Natural killer cell (primary cell): Measurements from ENCODE around the gene PVALEF. TPM values are rescaled to one million over a fixed set of nuclear protein-coding genes. Genes with fewer than 3 reads are reported as not detected.

Experiments
- ATAC-seq, 3 donors: fragments of 150-1000 bp in 2 of 3; fragments of 200-7000 bp in 1 of 3; cut with Tn5 transposase; 1 replicate in 1 of 3; 2 replicates in 2 of 3; pipeline ENCODE4 v1.10.0; 2021; ENCODE audit warnings: mild to moderate bottlenecking in 2 of 3, moderate library complexity in 2 of 3
- DNase-seq, 2 donors: peaks; one replicate each; pipeline versions ENCODE4 v3.0.0 to v3.0.0-alpha.2; 2013 to 2021; ENCODE audit warnings: mixed read lengths in 1 of 2
- H3K27ac ChIP-seq: one replicate; pipeline ENCODE4 v1.5.1; 2013; ENCODE audit warnings: mild to moderate bottlenecking, low read length
- H3K27me3 ChIP-seq: one replicate; pipeline ENCODE4 v1.6.1; 2013; ENCODE audit warnings: low read length; ENCODE audit not compliant: control insufficient read depth, insufficient read depth
- H3K36me3 ChIP-seq: one replicate; pipeline ENCODE4 v1.6.1; 2013; ENCODE audit warnings: low read length; ENCODE audit not compliant: control insufficient read depth, insufficient read depth
- H3K4me1 ChIP-seq: one replicate; pipeline ENCODE4 v1.6.1; 2013; ENCODE audit warnings: low read length; ENCODE audit not compliant: control insufficient read depth, insufficient read depth
- H3K4me3 ChIP-seq: one replicate; pipeline ENCODE4 v1.5.1; 2013; ENCODE audit warnings: low read length
- H3K9me3 ChIP-seq: one replicate; pipeline ENCODE4 v1.6.1; 2013; ENCODE audit warnings: low read length; ENCODE audit not compliant: control insufficient read depth, insufficient read depth
- H3K27ac Mint-ChIP-seq, 2 donors: one replicate each; pipeline ENCODE4 v1.8.0; 2022; ENCODE audit warnings: mild to moderate bottlenecking in 2 of 2, mixed read lengths in 2 of 2, moderate library complexity in 1 of 2
- H3K27me3 Mint-ChIP-seq, 2 donors: one replicate each; pipeline ENCODE4 v1.8.0; 2022; ENCODE audit warnings: low read depth in 2 of 2, mixed read lengths in 2 of 2
- H3K36me3 Mint-ChIP-seq: one replicate; pipeline ENCODE4 v1.8.0; 2022; ENCODE audit warnings: mixed read lengths
- H3K4me1 Mint-ChIP-seq, 2 donors: one replicate each; pipeline ENCODE4 v1.8.0; 2022; ENCODE audit warnings: mixed read lengths in 2 of 2
- H3K4me3 Mint-ChIP-seq: one replicate; pipeline ENCODE4 v1.8.0; 2022; ENCODE audit warnings: mild to moderate bottlenecking, moderate library complexity, mixed read lengths
- H3K9me3 Mint-ChIP-seq, 2 donors: one replicate each; pipeline ENCODE4 v1.8.0; 2022; ENCODE audit warnings: mixed read lengths in 2 of 2
- WGBS: methylation state at CpG from one replicate; pipeline ENCODE4 v1.1.7; 2013; ENCODE audit warnings: missing lambda C conversion rate; ENCODE audit not compliant: insufficient coverage; 5-methylcytosine and 5-hydroxymethylcytosine counted together
- intact Hi-C: fragments of 100-400 bp; cut with micrococcal nuclease; formaldehyde crosslinking; loops from one replicate; pipeline ENCODE4 v1.14.2; 2022
- total RNA-seq, 4 donors: library from RNA; stranded (reverse); fragments of 120-200 nt in 1 of 4; gene quantifications; one replicate each; pipeline versions ENCODE4 v1.2.3 to v1.2.4, GENCODE V29; 2013 to 2022
- TF ChIP-seq, protein P1 (sequence below): fragments of 200-600 bp; IDR thresholded peaks from one replicate; pipeline ENCODE4 v1.8.0; 2022; ENCODE audit warnings: antibody characterized with exemption

PVALEF gene
- total RNA-seq, 3 donors from 2014 or later (not counting 1 experiment from before 2014, with no cell fraction given): not detected

DNA sequence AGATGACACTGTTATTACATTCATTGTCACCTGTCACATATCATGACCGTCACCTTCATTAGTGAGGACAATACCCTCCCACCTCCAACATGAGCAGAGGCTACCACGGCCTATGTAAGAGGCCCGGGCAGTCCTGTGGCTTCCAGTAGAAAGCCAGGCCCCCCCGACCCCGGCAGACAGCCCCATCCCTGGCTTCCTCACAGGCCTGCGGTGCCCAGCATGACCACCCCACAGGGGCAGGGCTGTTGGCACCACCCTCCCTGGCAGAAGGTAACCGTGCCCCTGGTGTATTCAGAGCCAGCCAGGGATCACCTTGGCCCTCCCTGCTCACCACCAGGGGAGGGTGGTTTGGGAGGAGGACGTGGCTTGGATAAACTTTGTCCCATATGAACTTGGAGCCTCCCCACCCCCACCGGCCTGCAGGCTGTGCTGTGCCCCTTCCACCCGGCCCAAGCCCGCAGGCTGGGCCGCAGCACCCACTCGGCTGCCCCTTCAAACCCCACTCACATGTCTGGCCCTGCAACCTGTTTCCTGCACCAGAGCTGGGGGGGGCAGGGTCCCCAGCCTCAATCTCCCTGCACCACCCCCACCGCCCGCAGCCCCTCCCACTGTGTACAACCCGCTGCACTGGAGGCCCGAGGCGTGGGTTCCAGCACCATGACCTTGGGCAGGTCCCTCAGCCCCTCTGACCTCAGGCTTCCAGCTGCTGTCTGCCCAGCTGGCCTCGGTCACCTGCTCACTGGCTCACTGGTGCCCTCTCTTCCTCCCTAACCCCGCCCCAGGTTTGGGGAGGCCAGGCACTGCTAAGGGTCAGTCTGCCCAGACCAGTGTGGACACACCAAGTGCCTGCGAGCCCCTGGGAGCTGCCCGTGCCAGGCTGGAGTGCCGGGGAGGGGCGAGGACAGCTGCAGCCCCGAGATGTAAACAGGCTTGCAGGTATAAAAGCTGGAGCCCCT, 13.1 kb downstream of the PVALEF start:
- no peak overlapping the region for H3K4me3 Mint-ChIP-seq
- Histone ChIP-seq H3K36me3 (no peaks in the 10 kb centered on the region), H3K27ac (no peak overlapping the region), H3K4me3 (no peak overlapping the region), H3K9me3 (no peaks in the 10 kb centered on the region), H3K4me1 (no peaks in the 10 kb centered on the region), H3K27me3 (no peaks in the 10 kb centered on the region)
- peaks cover 0 to 8% of the 10 kb centered on the region in 2 donors for H3K27me3 Mint-ChIP-seq
- WGBS: 90% methylated on average over 25 of the region's 25 CpGs
- TF ChIP-seq, protein P1, sequence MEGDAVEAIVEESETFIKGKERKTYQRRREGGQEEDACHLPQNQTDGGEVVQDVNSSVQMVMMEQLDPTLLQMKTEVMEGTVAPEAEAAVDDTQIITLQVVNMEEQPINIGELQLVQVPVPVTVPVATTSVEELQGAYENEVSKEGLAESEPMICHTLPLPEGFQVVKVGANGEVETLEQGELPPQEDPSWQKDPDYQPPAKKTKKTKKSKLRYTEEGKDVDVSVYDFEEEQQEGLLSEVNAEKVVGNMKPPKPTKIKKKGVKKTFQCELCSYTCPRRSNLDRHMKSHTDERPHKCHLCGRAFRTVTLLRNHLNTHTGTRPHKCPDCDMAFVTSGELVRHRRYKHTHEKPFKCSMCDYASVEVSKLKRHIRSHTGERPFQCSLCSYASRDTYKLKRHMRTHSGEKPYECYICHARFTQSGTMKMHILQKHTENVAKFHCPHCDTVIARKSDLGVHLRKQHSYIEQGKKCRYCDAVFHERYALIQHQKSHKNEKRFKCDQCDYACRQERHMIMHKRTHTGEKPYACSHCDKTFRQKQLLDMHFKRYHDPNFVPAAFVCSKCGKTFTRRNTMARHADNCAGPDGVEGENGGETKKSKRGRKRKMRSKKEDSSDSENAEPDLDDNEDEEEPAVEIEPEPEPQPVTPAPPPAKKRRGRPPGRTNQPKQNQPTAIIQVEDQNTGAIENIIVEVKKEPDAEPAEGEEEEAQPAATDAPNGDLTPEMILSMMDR: no peak
- no peaks in the 10 kb centered on the region for H3K9me3 Mint-ChIP-seq
- intact Hi-C loops: no loop called here
- no peak overlapping the region for H3K27ac Mint-ChIP-seq
- ATAC-seq (no peak), DNase-seq (no peak)
- no peaks in the 10 kb centered on the region for H3K4me1 Mint-ChIP-seq
- no peaks in the 10 kb centered on the region for H3K36me3 Mint-ChIP-seq

GRCh38 chr17:81179220-81179619, 13.9 kb downstream of the PVALEF start:
- Mint-ChIP-seq H3K27ac (no peak overlapping the region), H3K4me1 (no peaks in the 10 kb centered on the region), H3K9me3 (no peaks in the 10 kb centered on the region), H3K4me3 (no peak overlapping the region), H3K27me3 (peaks cover 0 to 8% of the 10 kb centered on the region in 2 donors), H3K36me3 (no peaks in the 10 kb centered on the region)
- ATAC-seq (no peak), DNase-seq (no peak)
- intact Hi-C loops: no loop called here
- Histone ChIP-seq H3K27me3 (no peaks in the 10 kb centered on the region), H3K27ac (no peak overlapping the region), H3K9me3 (no peaks in the 10 kb centered on the region), H3K36me3 (no peaks in the 10 kb centered on the region), H3K4me3 (no peak overlapping the region), H3K4me1 (no peaks in the 10 kb centered on the region)
- WGBS: 80% methylated on average over 9 of the region's 9 CpGs
- TF ChIP-seq, protein P1: no peak

- no peak for ATAC-seq
- Mint-ChIP-seq H3K27ac (no peak overlapping the region), H3K27me3 (peaks cover 0 to 8% of the 10 kb centered on the region in 2 donors), H3K4me1 (no peaks in the 10 kb centered on the region), H3K36me3 (no peaks in the 10 kb centered on the region), H3K4me3 (no peak overlapping the region), H3K9me3 (no peaks in the 10 kb centered on the region)
- Histone ChIP-seq H3K27ac (no peak overlapping the region), H3K36me3 (no peaks in the 10 kb centered on the region), H3K9me3 (no peaks in the 10 kb centered on the region), H3K4me3 (no peak overlapping the region), H3K4me1 (no peaks in the 10 kb centered on the region), H3K27me3 (no peaks in the 10 kb centered on the region)
- TF ChIP-seq, protein P1: no peak
- intact Hi-C loops: no loop called here
- WGBS: 89% methylated on average over 12 of the region's 12 CpGs
- DNase-seq: no peak
These were observed 14.6 kb downstream of the PVALEF start for GRCh38 chr17:81179861-81180260.
